K562 (cell line): Measurements from ENCODE around the gene RPTOR. TPM values are rescaled to one million over a fixed set of nuclear protein-coding genes. Genes with fewer than 3 reads are reported as not detected.
A peak's percentile ranks its signal among the peaks of the same experiment; 100 is the strongest.

Source experiments
- BRD4 ChIP-seq: fragments of 200-600 bp; sonication (generic); IDR thresholded peaks from 2 replicates; pipeline ENCODE4 v1.6.1; 2017; ENCODE audit warnings: inconsistent platforms
- CBFB ChIP-seq: sonication (generic); formaldehyde crosslinking; IDR thresholded peaks from 2 replicates; pipeline ENCODE4 v1.4.0; 2020; ENCODE audit warnings: mild to moderate bottlenecking, missing genetic modification reagents
- CREB3 ChIP-seq: fragments of 450-650 bp; conservative IDR thresholded peaks from 2 replicates; pipeline ENCODE4 v1.6.1; 2016; ENCODE audit warnings: missing genetic modification characterization, low read depth, mild to moderate bottlenecking, missing compliant biosample characterization, moderate library complexity
- ELF1 ChIP-seq: fragments of 200-800 bp; sonication (Bioruptor generic); IDR thresholded peaks from 2 replicates; pipeline ENCODE4 v1.6.1; 2016; ENCODE audit warnings: missing genetic modification characterization, missing compliant biosample characterization
- FOXJ3 ChIP-seq: sonication (generic); formaldehyde crosslinking; IDR thresholded peaks from 2 replicates; pipeline ENCODE4 v1.4.0; 2020; ENCODE audit warnings: mild to moderate bottlenecking, missing genetic modification reagents
- ID3 ChIP-seq, 2 experiments: fragments of 250-450 bp in 1 of 2; fragments of 450-650 bp in 1 of 2; sonication (Bioruptor Pico) in 1 of 2; IDR thresholded peaks; 2 replicates each; pipeline versions ENCODE4 v1.6.1 to v1.8.0; 2016 to 2021; ENCODE audit warnings: mild to moderate bottlenecking in 2 of 2, moderate library complexity in 2 of 2, missing compliant biosample characterization in 1 of 2, missing genetic modification characterization in 1 of 2
- JUND ChIP-seq, 2 experiments: IDR thresholded peaks; 2 replicates in 1 of 2; 3 replicates in 1 of 2; pipeline ENCODE4 v1.6.1; 2011; ENCODE audit warnings: borderline replicate concordance in 2 of 2, low read depth in 2 of 2, low read length in 2 of 2, improper control_type of control experiment in 1 of 2, missing biosample characterization in 1 of 2, missing genetic modification characterization in 1 of 2, missing genetic modification reagents in 1 of 2
- MCM5 ChIP-seq: fragments of 450-650 bp; IDR thresholded peaks from 2 replicates; pipeline ENCODE4 v1.6.1; 2016; ENCODE audit warnings: low read depth
- MYC ChIP-seq, 2 experiments: fragments of 250-450 bp in 1 of 2; sonication (Bioruptor Pico) in 1 of 2; IDR thresholded peaks; 2 replicates each; pipeline versions ENCODE4 v1.5.1 to v1.6.1; 2012 to 2021; ENCODE audit warnings: low read depth in 2 of 2, borderline replicate concordance in 1 of 2, improper control_type of control experiment in 1 of 2, low read length in 1 of 2, mild to moderate bottlenecking in 1 of 2, moderate library complexity in 1 of 2
- TRIM24 ChIP-seq, 2 experiments: fragments of 450-650 bp; IDR thresholded peaks; 2 replicates each; pipeline ENCODE4 v1.6.1; 2016
- ZFPM2 ChIP-seq: fragments of 250-450 bp; sonication (Bioruptor Pico); IDR thresholded peaks from 2 replicates; pipeline ENCODE4 v1.5.1; 2022; ENCODE audit warnings: mild to moderate bottlenecking
- ZNF217 ChIP-seq: sonication (generic); formaldehyde crosslinking; IDR thresholded peaks from 2 replicates; pipeline ENCODE4 v1.8.0; 2022; ENCODE audit warnings: mild to moderate bottlenecking, missing genetic modification reagents
- ZNF586 ChIP-seq: fragments of 450-650 bp; formaldehyde crosslinking; conservative IDR thresholded peaks from 2 replicates; pipeline ENCODE4 v1.4.0; 2020; ENCODE audit warnings: mild to moderate bottlenecking, moderate library complexity
- polyA plus RNA-seq, 8 experiments: library from polyadenylated mRNA; depleted of rRNA in 4 of 8; stranded (reverse) in 5 of 8; unstranded in 3 of 8; fragments of >200 nt; fragmentation: Nextera tagmentation in 2 of 8; fragmentation: Illumina TruSeq in 1 of 8; extraction: Ambion mirVana in 2 of 8; extraction: Trizol in 1 of 8; gene quantifications; 2 replicates each; pipeline versions ENCODE4 v1.2.1 to v1.2.3, GENCODE V29; 2011 to 2014; ENCODE audit warnings: inconsistent platforms in 1 of 8, missing spikeins in 1 of 8
- total RNA-seq, 7 experiments: library from RNA; depleted of rRNA in 6 of 7; stranded (reverse); fragments of >200 nt in 6 of 7; fragmentation: Illumina TruSeq in 2 of 7; extraction: Trizol in 2 of 7; gene quantifications; 2 replicates each; pipeline versions ENCODE4 v1.2.1 to v1.2.3, GENCODE V29; 2011 to 2021; ENCODE audit warnings: low replicate concordance in 1 of 7
- TF ChIP-seq, protein P1 (sequence below): IDR thresholded peaks from 2 replicates; pipeline ENCODE4 v1.6.1; 2012; ENCODE audit warnings: low read depth, low read length, improper control_type of control experiment, borderline replicate concordance
- TF ChIP-seq, protein P2 (sequence below): sonication (generic); formaldehyde crosslinking; IDR thresholded peaks from 2 replicates; pipeline ENCODE4 v1.8.0; 2022; ENCODE audit warnings: mild to moderate bottlenecking, missing genetic modification reagents, borderline replicate concordance
- TF ChIP-seq, protein P3 (sequence below): sonication (generic); formaldehyde crosslinking; IDR thresholded peaks from 2 replicates; pipeline ENCODE4 v1.9.0; 2022; ENCODE audit warnings: mild to moderate bottlenecking, missing genetic modification reagents
- TF ChIP-seq, protein P4 (sequence below): fragments of 250-450 bp; sonication (Bioruptor Pico); IDR thresholded peaks from 2 replicates; pipeline ENCODE4 v1.8.0; 2022; ENCODE audit warnings: moderate library complexity, mild to moderate bottlenecking, inconsistent platforms
- TF ChIP-seq, protein P5 (sequence below): sonication (generic); formaldehyde crosslinking; IDR thresholded peaks from 2 replicates; pipeline ENCODE4 v1.9.0; 2022; ENCODE audit warnings: mild to moderate bottlenecking, missing genetic modification reagents

Gene RPTOR
- total and polyA plus RNA-seq, 9 of the 15 experiments (the other 6 are each of a cell fraction or from before 2014, with no cell fraction given) = 0.24 to 54.1 (median 10.2) TPM

GRCh38 chr17:80544655-80545498, at the start of gene RPTOR (continued):
- TF ChIP-seq CBFB (CRISPR knock-in tag) (no peak), JUND (IDR thresholded peaks at IDR 0.05; ENCODE audit: borderline replicate concordance, low read depth, low read length) (peak; percentile 44; the same call in 1 of the 2 replicates), JUND (tag; IDR thresholded peaks at IDR 0.05; ENCODE audit: borderline replicate concordance, low read depth, low read length) (peak; percentile 15; the same call in 2 of the 3 replicates), CREB3 (tag) (0 out of 2 replicates have a peak, but pooled peaks have one; percentile 37), FOXJ3 (CRISPR knock-in tag) (no peak), ZNF217 (CRISPR knock-in tag) (no peak), MCM5 (no peak), ID3 (CRISPR knock-in tag; IDR thresholded peaks at IDR 0.05) (no peak), ID3 (tag; IDR thresholded peaks at IDR 0.05) (peak; percentile 72; the same call in 1 of the 2 replicates), MYC (IDR thresholded peaks at IDR 0.05; ENCODE audit: low read depth, low read length) (peak; percentile 87), MYC (CRISPR knock-in tag; IDR thresholded peaks at IDR 0.05; ENCODE audit: borderline replicate concordance, low read depth) (peak; percentile 68), TRIM24 (IDR thresholded peaks at IDR 0.05) (no peak), BRD4 (peak; percentile 69), ELF1 (tag) (no peak), ZNF586 (CRISPR knock-in tag) (no peak), ZFPM2 (CRISPR knock-in tag) (no peak)
- TF ChIP-seq, protein P1, sequence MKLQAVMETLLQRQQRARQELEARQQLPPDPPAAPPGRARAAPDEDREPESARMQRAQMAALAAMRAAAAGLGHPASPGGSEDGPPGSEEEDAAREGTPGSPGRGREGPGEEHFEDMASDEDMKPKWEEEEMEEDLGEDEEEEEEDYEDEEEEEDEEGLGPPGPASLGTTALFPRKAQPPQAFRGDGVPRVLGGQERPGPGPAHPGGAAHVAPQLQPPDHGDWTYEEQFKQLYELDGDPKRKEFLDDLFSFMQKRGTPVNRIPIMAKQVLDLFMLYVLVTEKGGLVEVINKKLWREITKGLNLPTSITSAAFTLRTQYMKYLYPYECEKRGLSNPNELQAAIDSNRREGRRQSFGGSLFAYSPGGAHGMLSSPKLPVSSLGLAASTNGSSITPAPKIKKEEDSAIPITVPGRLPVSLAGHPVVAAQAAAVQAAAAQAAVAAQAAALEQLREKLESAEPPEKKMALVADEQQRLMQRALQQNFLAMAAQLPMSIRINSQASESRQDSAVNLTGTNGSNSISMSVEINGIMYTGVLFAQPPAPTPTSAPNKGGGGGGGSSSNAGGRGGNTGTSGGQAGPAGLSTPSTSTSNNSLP = no peak
- TF ChIP-seq, protein P2, sequence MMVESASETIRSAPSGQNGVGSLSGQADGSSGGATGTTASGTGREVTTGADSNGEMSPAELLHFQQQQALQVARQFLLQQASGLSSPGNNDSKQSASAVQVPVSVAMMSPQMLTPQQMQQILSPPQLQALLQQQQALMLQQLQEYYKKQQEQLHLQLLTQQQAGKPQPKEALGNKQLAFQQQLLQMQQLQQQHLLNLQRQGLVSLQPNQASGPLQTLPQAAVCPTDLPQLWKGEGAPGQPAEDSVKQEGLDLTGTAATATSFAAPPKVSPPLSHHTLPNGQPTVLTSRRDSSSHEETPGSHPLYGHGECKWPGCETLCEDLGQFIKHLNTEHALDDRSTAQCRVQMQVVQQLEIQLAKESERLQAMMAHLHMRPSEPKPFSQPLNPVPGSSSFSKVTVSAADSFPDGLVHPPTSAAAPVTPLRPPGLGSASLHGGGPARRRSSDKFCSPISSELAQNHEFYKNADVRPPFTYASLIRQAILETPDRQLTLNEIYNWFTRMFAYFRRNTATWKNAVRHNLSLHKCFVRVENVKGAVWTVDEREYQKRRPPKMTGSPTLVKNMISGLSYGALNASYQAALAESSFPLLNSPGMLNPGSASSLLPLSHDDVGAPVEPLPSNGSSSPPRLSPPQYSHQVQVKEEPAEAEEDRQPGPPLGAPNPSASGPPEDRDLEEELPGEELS (CRISPR knock-in tag) = 0 out of 2 replicates have a peak, but pooled peaks have one; percentile 17
- TF ChIP-seq, protein P3, sequence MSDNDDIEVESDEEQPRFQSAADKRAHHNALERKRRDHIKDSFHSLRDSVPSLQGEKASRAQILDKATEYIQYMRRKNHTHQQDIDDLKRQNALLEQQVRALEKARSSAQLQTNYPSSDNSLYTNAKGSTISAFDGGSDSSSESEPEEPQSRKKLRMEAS (CRISPR knock-in tag) = peak; percentile 80
- TF ChIP-seq, protein P4, sequence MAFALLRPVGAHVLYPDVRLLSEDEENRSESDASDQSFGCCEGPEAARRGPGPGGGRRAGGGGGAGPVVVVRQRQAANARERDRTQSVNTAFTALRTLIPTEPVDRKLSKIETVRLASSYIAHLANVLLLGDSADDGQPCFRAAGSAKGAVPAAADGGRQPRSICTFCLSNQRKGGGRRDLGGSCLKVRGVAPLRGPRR (CRISPR knock-in tag) = no peak
- TF ChIP-seq, protein P5, sequence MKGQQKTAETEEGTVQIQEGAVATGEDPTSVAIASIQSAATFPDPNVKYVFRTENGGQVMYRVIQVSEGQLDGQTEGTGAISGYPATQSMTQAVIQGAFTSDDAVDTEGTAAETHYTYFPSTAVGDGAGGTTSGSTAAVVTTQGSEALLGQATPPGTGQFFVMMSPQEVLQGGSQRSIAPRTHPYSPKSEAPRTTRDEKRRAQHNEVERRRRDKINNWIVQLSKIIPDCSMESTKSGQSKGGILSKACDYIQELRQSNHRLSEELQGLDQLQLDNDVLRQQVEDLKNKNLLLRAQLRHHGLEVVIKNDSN (CRISPR knock-in tag) = 0 out of 2 replicates have a peak, but pooled peaks have one; percentile 22
